GM18858 (cell line): Measurements from ENCODE around the gene UBE2E2.

Source experiments
- ATAC-seq: cut with Tn5 transposase; IDR thresholded peaks from one replicate; pipeline ENCODE4 v1.9.1; 2021; ENCODE audit not compliant: unreplicated experiment

Gene UBE2E2

DNA sequence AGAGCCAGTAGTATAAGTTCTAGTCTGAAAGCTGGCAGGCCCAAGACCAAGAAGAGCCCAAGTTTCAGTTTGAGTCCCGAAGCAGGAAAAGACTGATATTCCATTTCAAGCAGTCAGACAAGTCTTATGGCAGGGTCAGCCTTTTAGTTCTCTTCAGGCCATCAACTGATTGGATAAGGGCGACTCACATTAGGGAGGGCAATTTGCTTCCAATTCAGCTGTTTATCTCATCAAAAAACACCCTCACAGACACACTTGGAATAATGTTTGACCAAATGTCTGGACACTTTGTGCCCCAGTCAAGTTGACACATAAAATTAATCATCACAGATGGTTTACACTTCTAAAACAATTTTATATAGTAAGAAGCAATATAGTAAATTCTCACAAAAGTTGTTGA is 69.7 kb downstream of the UBE2E2 start:
- ATAC-seq, result no peak

DNA sequence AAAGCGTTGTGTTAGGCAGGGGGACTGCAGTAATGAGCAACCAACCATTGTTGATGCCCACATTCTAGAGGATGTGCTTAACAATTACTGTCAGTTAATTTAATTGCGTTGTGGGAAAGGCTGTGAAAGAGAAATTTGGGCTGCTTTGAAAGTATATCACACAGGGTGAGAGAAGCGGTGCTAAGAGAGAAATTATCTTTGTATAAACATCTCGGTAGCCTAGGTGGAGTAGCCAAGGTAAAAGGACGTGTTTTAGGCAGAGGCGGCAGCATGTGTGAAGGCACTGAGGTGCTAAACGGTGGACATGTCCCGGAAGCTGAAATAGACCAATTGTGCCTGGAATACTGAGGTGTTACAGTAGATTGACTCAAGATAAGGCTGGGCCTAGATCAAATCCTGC is 71.9 kb downstream of the UBE2E2 start:
- no peak for ATAC-seq

DNA sequence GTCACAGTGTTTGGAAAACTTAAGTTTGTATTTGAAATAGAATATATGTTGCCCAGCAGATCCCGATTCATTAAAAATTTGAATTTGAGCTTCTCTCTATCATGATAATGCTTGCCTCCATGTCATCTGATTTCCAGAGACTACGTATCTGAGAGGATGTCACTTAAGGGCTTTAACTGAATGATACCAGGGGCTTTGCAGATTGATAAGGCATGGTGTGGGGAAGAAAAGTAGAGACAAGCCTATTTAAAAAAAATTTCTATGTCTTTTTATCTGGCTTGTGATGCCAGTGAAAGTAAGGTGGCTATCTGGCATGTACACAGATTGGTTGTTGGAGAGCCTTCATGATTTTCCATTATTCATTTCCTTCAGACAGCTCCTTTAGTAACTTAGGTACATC is 72.7 kb downstream of the UBE2E2 start:
- ATAC-seq, result no peak

DNA sequence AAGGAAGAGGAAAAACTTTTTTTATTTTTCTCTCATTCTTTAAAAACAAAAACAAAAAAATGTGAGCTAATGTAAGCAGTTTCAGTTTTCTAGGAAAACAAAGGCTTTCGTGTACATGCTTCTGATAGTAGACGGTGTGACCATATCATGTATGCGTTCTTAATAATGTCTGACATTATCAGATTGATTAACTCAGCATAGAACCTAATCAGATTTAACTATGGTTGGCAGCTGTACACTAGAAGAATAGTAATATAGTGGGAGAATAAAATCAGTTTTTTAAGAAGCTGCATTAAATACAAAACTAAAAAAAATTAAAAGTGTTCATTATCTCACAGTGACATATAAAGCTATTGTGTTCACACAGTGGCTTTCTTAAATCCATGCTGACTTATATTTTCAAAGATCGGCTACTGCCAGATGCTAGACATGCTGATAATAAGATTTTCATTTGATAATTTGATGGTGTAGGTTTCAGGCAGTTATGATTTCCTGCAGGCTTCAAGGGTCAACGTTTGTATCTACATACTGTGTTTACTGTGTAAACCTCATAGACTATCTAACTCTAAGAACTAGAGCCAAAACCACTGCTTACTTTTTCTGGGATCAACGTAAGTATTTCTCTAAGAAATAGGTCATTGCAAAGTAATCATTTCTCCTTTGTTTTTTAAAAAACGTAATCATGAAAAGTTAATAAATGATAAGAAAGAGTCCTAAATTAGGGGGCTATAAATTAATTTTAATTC is 74.0 kb downstream of the UBE2E2 start:
- ATAC-seq, result no peak

DNA sequence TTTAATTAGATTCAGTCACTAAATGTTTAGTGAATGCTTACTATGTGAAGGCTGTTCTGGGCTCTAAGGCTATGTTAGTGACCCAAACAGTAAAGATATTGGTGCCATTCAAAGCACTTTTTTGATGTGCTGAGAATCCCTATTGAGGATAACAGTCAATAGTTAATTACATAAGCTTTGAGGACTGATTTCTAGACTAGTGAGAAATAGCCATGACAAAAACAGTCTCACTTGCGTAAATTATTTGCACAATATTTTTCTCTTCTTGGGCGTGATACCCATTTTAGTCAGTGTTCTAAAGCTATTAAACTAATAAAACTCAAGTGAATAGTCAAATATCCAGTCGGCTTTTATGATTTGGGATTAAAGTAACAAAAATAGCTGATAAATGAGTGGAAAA is 74.6 kb downstream of the UBE2E2 start:
- no peak for ATAC-seq

DNA sequence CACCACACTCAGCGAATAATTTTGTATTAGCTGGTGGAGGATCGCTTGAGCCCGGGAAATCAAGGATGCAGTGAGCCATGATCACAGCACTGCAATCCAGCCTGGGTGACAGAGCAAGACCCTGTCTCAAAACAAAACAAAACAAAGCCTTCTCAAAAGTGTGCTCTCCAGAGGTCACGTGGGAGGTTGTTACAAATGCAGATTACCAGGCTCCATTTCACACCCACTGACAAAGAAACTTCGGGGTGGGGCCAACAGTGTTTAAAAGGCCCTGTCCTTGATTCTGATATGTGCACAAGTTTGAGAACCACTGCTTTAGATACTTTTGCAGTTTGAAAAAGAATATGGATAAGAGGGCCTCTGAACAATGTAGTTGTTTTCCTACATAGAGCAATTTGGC is 80.5 kb downstream of the UBE2E2 start:
- no peak for ATAC-seq

DNA sequence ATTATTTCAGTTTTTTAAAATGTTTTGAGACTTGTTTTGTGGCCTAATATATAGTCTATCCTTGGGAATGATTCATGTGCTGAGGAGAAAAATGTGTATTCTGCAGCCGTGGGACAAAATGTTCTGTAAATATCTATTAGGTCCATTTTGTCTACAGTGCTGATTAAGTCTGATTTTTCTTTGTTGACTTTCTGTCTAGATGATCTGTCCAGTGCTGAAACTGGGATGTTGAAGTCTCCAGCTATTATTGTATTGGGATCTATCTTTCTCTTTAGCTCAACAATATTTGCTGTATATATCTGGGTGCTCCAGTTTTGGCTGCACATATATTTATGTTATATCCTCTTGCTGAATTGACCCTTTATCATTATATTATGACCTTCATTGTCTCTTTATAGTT is 85.2 kb downstream of the UBE2E2 start:
- ATAC-seq, result no peak

DNA sequence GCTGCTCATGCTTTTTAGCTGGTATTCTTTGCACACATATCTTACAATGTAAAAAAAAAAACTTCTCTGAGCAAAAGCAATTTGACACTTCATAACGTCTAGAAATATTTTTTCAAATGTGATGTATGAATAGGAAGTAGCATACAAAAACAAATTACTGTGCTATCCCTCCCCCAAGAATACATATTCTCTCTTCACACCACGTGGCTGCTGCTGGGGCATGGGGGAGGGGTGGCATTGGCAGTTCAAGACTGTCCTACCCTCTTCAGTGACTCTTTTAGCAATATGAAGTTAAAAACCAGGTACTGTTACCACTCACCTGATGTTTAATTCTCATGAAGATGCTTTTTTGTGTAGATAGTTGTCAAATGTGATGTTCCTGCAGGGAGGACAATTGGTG is 85.6 kb downstream of the UBE2E2 start:
- ATAC-seq, result no peak

DNA sequence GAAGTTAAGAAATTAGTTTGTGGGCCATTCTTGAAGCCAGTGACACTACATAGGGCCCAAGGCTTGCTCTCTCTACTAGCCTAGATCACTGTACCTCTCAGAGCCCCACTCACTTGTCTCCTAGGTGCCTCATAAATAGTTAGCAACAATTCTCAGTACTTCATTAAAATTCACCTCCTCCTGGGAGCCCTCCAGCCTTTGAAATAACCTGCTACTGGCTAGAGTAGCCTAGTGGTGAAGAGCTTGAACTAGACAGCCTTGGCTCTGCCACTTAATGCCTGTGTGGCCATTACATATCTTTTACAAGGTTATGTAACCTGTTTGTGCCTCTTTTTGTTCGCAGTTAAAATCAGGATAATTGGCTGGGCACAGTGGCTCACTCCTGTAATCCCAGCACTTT is 89.3 kb downstream of the UBE2E2 start:
- no peak for ATAC-seq

DNA sequence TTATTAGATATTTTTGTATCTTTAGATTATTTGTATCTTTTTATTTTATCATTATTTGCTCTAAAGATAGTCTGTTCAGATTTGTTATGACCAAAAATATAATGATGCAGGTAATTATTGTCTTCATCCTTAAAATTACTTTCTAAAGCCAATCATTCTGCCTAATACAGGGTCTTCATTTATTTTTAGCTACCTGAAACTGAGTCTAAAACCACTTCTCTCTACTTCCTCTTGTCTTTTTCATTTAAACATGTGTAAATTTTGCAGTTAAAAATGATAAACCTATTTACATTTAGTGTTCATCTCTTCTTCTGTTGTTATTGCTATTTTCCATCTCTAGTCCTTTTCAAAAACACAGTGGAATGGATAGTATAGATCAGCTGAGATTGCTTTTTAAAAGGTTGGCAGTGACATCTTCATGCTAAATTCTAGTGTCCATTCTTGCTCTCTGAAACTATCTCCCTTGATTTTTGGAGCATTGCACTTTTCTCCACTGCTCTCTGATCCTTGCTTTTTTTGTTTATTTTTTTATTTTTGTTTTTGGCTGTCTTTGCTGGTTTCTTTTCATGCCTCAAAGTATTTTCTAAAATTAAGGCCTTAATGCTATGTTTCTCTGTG is 91.8 kb downstream of the UBE2E2 start:
- ATAC-seq, result peak; percentile 81

DNA sequence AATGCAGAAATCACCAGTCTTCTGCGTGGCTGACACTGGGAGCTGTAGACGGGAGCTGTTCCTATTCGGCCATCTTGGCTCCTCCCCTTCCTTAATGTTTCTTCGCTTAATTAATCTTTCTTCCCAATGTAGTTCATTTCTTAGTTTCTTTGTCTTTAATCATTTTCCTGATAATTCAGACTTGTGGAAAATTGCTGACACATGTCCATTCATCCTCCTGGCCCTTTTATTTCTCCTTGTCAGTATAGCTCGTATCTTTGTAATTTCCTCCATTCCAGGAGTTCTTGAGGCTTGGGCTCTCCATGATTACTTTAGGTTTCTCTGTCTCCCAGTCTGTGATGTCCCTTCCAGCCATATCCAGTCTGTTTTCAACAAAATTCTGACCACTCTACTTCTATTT is 98.7 kb downstream of the UBE2E2 start:
- ATAC-seq, result no peak

DNA sequence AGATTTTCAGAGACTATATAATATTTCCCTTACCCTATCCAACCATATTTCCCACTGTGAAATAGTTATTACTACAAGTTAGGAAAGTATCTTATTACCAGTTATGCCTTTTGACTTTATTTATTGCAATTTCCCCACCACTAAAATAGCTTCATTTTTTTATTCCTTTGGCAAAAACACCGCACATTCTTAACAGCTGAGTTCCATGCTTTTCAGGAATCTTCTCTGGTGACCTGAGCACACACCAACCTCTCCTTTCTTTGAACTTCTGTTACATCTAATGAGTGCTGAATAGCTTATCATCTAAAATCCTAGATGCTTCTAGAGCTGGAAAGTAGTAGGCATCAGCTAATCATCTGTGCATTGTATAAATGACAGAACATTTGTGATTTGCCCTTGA is 99.1 kb downstream of the UBE2E2 start:
- ATAC-seq, result no peak

DNA sequence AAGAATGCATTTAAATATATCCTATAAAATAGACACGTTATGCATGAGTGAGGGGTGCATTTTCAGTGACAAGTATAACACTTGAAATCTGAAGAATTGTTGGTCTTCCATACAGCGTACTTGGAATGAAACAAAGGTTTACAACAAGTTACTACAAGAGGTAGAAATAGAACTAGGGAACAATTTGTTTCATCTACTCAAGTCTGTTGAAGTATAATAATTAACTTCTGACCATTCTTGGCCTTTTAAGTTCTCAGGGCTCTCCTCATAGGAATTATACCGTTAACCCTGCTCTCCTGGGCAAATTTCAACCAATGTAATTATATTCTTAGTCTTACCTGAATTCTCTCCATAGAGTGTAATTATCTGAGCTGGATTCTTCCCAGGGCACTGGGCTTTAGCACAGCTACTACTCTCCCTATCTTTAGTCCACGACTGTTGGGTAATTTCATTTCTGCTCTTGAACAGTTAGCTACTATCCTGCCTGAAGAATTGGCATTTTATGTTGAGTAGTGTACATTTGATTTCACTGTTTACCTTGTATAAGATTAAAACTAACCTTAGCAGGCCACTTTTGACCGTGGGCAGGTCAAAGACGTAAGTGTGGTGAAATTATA is 100.6 kb downstream of the UBE2E2 start:
- no peak for ATAC-seq

DNA sequence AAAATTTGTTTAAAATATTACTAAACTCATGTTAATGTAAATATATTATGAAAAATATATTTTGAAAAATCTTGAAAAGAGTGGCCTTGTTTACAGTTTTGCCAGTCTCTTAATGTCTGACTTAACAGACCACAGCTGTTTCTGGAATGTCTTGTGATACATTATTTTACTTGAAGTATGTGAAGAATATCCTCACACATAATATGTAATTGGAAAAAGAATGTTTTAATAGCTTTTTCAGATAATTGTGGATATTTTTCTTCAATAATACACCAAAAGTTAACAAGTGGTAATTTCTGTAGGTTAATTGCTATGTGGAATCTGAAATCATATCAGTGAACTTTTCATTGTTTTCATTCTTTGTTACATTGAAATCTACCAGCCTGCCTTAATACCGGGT is 101.3 kb downstream of the UBE2E2 start:
- ATAC-seq, result no peak

DNA sequence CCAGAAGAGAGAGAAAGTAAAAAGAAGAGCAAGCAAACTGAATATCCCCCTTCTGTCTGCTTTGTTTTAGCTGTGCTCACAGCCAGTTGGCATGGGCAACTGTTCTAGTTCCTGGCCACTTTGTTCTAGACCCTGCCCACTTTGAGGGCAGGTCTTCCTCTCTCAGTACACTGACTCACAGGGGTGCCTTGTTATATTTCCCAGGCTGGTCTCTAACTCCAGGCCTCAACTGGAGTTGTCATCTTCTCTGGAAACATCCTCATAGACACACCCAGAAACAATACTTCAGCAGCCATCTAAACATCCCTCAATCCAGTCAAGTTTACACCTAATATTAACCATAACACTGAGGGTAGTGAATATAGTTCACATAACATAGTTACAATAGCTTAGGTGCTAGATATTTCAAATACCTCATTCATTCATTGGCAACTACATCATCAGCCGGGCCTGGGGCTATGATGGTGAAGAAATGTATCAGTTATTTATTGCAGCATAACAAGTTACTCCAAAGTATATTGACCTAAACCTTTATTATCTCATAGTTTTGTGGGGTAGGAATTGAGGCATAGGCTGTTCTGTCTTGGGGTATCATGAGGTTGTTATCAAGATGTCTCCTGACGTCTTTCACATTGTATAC is 106.0 kb downstream of the UBE2E2 start:
- no peak for ATAC-seq

DNA sequence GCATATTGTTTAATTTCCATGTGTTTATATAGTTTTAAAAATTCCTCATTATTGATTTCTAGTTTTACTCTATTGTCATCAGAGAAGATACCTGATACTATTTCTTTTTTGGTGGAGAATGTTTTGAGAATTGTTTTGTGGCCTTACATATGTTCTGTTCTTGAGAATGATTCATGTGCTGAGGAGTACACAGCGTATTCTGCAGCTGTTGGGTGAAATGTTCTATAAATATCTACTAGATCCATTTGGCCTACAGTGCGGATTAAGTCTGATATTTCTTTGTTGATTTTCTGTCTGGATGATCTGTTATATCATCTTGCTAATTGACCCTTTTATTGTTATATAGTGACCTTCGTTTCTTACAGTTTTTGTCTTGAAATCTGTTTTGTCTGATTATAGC is 109.7 kb downstream of the UBE2E2 start:
- no peak for ATAC-seq

DNA sequence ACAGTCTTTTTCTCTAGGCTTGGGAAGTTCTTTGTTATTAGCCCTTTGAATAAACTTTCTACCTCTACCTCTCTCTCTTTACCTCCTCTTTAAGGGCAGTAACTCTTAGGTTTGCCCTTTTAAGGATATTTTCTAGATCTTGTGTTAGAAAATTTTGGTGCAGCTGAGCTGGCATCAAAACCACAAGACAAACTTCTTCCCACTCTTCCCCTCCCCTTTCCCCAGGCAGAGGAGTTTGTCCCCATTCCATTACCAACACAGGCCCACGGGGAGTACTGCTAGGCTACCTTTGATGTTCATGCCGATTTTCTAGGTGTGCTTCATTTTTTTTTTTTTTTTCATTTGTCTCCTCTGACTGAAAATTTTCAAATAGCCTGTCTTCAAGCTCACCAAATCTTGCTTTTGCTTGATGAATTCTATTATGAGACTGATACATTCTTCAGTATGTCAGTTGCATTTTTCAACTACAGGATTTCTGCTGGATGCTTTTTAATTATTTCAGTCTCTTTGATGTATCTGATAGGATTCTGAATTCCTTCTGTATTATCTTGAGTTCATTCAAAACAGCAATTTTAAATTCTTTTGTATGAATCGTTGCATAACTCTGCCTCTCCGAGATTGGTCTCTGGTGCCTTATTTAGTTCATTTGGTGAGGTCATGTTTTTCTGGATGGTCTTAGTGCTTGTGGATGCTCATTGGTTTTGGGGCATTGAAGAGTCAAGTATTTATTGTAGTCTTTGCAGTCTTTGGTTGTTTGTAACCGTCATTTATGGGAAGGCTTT is 112.0 kb downstream of the UBE2E2 start:
- ATAC-seq, result no peak

DNA sequence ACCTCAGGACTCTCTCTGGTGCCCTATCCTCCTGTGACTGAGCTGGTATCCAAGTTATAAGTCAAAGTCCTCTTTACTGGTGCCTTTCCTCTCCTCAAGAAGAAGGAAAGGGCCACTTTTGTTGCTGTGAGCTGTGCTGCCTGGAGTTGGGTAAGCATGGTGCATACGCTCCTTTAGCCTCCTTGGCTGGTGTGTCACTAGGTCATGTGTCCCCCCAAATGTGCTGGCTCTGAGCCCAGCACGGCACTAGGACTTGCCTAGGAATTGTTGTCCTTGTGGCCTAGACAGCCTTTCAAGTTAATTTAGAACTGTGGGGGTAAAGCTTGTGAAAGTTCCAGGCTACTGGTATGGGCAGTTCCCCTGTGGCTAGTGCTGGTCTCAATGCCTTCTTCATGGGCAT is 113.8 kb downstream of the UBE2E2 start:
- no peak for ATAC-seq

DNA sequence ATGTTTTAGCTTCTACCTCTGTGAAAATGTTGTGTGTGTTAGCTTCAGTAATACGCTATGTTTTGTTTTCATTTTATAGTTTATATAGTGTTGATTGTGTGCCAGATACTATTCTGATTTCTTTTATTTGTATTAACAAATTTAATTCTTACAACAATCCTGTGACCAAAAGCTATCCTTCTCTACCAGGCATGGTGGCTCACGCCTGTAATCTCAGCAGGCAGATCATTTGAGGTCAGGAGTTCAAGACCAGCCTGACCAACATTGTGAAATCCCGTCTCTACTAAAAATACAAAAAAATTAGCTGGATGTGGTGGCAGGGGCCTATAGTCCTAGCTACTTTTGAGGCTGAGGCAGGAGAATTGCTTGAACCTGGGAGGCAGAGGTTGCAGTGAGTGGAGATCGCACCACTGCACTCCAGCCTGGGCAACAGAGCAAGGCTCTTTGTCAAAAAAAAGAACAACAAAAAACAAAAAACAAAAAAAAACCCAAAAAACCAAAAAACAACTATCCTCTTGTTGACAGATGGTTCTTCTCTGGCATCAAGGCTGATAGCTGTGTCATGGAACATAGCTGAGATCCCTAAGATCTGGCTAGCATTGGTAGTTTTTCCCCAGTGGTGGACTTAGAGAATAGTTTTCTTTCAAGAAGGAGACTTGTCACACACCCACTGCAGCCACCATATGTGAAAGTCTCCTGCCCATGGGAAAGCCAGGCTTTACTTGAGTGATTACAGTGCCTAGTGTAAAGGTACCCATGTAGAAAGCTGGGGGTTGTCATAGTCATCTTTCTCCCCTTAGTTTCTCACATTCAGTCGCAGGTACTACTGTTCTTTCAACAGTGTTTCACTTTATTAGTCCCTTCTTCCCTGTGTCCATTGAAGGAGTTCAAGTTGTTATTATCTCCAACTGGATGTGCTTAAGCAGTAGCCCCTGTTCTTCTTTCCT is 116.5 kb downstream of the UBE2E2 start:
- peak; percentile 49 for ATAC-seq
